HepG2 (cell line): ENCODE results near the gene SDC4. TPM values are rescaled to one million over a fixed set of nuclear protein-coding genes. Genes with fewer than 3 reads are reported as not detected.

ENCODE experiments used
- IKZF4 ChIP-seq: sonication (generic); formaldehyde crosslinking; IDR thresholded peaks from 2 replicates; pipeline ENCODE4 v1.5.1; 2020; ENCODE audit warnings: borderline replicate concordance, mild to moderate bottlenecking, low read depth, missing genetic modification reagents; ENCODE audit errors: not compliant biosample characterization
- MED1 ChIP-seq: sonication (generic); formaldehyde crosslinking; IDR thresholded peaks from 2 replicates; pipeline ENCODE4 v1.4.0; 2020; ENCODE audit warnings: missing genetic modification reagents
- RBM39 ChIP-seq: fragments of 200-400 bp; formaldehyde crosslinking; IDR thresholded peaks from one replicate; pipeline ENCODE4 v1.6.1; 2018; ENCODE audit warnings: antibody characterized with exemption, mild to moderate bottlenecking, low read depth, low read length; ENCODE audit not compliant: poor library complexity, severe bottlenecking
- SATB2 ChIP-seq: sonication (generic); formaldehyde crosslinking; IDR thresholded peaks from 2 replicates; pipeline ENCODE4 v1.5.0; 2020; ENCODE audit warnings: missing genetic modification reagents
- SOX13 ChIP-seq, 3 experiments: fragments of 450-650 bp in 1 of 3; sonication (generic) in 1 of 3; formaldehyde crosslinking in 1 of 3; IDR thresholded peaks in 2 of 3; conservative IDR thresholded peaks in 1 of 3; 2 replicates each; pipeline versions ENCODE4 v1.5.0 to v1.6.1; 2016 to 2020; ENCODE audit warnings: antibody characterized with exemption in 1 of 3, mild to moderate bottlenecking in 1 of 3, missing compliant biosample characterization in 1 of 3, missing genetic modification reagents in 1 of 3, moderate library complexity in 1 of 3
- ZNF235 ChIP-seq: sonication (generic); formaldehyde crosslinking; IDR thresholded peaks from 2 replicates; pipeline ENCODE4 v1.8.1; 2023; ENCODE audit warnings: mild to moderate bottlenecking, missing genetic modification reagents, borderline replicate concordance
- ZNF24 ChIP-seq: fragments of 450-650 bp; IDR thresholded peaks from 2 replicates; pipeline ENCODE4 v1.6.1; 2017; ENCODE audit warnings: antibody characterized with exemption, mild to moderate bottlenecking
- ZNF569 ChIP-seq: sonication (generic); formaldehyde crosslinking; IDR thresholded peaks from 2 replicates; pipeline ENCODE4 v1.5.0; 2020; ENCODE audit warnings: mild to moderate bottlenecking, missing genetic modification reagents, moderate library complexity, borderline replicate concordance
- polyA plus RNA-seq, 8 experiments: library from polyadenylated mRNA; depleted of rRNA in 3 of 8; stranded (reverse) in 7 of 8; unstranded in 1 of 8; fragments of >200 nt; fragmentation: Illumina TruSeq in 4 of 8; extraction: Trizol in 4 of 8; gene quantifications; 2 replicates each; pipeline versions ENCODE4 v1.2.1 to v1.2.3, GENCODE V29; 2011 to 2016; ENCODE audit warnings: low read depth in 4 of 8, missing spikeins in 1 of 8, mixed read lengths in 1 of 8; ENCODE audit not compliant: insufficient read depth in 1 of 8
- total RNA-seq, 5 experiments: library from RNA; depleted of rRNA; stranded (reverse); fragments of >200 nt; fragmentation: Illumina TruSeq; extraction: Trizol; gene quantifications; 2 replicates each; pipeline ENCODE4 v1.2.3, GENCODE V29; 2016; ENCODE audit warnings: low read depth in 1 of 5
- TF ChIP-seq, protein P1 (sequence below): sonication (generic); formaldehyde crosslinking; IDR thresholded peaks from 2 replicates; pipeline ENCODE4 v1.4.0; 2020; ENCODE audit warnings: missing genetic modification reagents
- TF ChIP-seq, protein P2 (sequence below): sonication (generic); formaldehyde crosslinking; IDR thresholded peaks from 2 replicates; pipeline ENCODE4 v1.4.0; 2020; ENCODE audit warnings: low read depth, mild to moderate bottlenecking, missing genetic modification reagents
- TF ChIP-seq, protein P3 (sequence below): sonication (generic); formaldehyde crosslinking; IDR thresholded peaks from 2 replicates; pipeline ENCODE4 v1.5.1; 2020; ENCODE audit warnings: mild to moderate bottlenecking, missing genetic modification reagents, moderate library complexity

The SDC4 gene
- total and polyA plus RNA-seq, 2 of the 13 experiments (the other 11 are each of a cell fraction or from before 2014, with no cell fraction given) = 49.0 to 65.1 TPM

DNA sequence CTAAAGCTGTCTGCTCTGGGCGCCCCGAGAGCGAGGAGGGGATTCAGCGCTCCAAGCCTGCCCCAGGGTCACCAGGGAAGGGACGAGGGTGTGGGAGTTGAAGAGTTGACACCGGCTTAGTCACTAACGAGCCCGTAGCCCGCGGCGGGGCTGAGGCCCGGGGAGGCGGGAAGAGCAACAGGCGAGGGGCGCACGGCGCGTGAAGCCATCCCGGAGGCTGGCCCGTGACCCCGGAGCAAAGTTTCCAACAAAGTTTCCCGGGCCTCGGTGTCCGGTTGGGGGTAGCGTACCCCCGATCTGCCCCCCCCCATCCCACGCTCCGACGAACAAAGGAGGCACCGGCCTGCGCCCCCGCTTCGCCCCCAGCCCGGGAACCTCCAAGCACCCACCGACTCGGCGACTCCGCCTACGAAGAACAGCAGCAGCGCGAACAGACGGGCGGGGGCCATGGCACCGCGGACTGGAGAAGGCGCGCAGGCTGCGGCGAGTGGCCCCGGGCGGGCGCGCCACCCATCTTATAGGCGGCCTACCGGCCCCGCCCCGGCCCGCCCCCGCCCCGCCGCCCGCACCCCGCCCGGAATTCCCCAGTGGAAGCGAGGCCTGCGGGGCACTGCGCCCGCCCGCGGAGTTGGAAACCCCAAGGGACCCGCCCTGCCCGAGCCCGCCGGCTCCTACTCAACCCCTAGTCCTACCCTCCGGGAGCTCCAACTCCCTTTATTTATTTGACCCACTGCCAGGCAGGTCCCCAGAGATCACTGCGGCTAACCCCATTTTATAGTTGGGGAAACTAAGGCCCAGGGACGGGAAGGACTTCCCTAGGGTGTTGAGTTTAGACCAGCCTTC, at the start of gene SDC4 (continued):
- TF ChIP-seq, protein P1, sequence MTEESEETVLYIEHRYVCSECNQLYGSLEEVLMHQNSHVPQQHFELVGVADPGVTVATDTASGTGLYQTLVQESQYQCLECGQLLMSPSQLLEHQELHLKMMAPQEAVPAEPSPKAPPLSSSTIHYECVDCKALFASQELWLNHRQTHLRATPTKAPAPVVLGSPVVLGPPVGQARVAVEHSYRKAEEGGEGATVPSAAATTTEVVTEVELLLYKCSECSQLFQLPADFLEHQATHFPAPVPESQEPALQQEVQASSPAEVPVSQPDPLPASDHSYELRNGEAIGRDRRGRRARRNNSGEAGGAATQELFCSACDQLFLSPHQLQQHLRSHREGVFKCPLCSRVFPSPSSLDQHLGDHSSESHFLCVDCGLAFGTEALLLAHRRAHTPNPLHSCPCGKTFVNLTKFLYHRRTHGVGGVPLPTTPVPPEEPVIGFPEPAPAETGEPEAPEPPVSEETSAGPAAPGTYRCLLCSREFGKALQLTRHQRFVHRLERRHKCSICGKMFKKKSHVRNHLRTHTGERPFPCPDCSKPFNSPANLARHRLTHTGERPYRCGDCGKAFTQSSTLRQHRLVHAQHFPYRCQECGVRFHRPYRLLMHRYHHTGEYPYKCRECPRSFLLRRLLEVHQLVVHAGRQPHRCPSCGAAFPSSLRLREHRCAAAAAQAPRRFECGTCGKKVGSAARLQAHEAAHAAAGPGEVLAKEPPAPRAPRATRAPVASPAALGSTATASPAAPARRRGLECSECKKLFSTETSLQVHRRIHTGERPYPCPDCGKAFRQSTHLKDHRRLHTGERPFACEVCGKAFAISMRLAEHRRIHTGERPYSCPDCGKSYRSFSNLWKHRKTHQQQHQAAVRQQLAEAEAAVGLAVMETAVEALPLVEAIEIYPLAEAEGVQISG = peak; percentile 84
- TF ChIP-seq ZNF235 (0 out of 2 replicates have a peak, but pooled peaks have one; percentile 92), ZNF569 (CRISPR knock-in tag) (peak; percentile 51; the same call in 1 of the 2 replicates), MED1 (CRISPR knock-in tag) (peak; percentile 67; the same call in 1 of the 2 replicates), SATB2 (CRISPR knock-in tag) (0 out of 2 replicates have a peak, but pooled peaks have one; percentile 24), SOX13 (IDR thresholded peaks at IDR 0.05) (peak; percentile 61), SOX13 (CRISPR knock-in tag; conservative IDR thresholded peaks at IDR 0.05 in 1 of 2, IDR thresholded peaks at IDR 0.05 in 1 of 2) (peak in 1 of 2 experiments; percentile 56; a peak in 2 of 4 replicates), IKZF4 (peak; percentile 71), RBM39 (peak; percentile 96), ZNF24 (no peak)
- TF ChIP-seq, protein P2, sequence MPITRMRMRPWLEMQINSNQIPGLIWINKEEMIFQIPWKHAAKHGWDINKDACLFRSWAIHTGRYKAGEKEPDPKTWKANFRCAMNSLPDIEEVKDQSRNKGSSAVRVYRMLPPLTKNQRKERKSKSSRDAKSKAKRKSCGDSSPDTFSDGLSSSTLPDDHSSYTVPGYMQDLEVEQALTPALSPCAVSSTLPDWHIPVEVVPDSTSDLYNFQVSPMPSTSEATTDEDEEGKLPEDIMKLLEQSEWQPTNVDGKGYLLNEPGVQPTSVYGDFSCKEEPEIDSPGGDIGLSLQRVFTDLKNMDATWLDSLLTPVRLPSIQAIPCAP (CRISPR knock-in tag) = no peak; the same call in 1 of the 2 replicates
- TF ChIP-seq, protein P3, sequence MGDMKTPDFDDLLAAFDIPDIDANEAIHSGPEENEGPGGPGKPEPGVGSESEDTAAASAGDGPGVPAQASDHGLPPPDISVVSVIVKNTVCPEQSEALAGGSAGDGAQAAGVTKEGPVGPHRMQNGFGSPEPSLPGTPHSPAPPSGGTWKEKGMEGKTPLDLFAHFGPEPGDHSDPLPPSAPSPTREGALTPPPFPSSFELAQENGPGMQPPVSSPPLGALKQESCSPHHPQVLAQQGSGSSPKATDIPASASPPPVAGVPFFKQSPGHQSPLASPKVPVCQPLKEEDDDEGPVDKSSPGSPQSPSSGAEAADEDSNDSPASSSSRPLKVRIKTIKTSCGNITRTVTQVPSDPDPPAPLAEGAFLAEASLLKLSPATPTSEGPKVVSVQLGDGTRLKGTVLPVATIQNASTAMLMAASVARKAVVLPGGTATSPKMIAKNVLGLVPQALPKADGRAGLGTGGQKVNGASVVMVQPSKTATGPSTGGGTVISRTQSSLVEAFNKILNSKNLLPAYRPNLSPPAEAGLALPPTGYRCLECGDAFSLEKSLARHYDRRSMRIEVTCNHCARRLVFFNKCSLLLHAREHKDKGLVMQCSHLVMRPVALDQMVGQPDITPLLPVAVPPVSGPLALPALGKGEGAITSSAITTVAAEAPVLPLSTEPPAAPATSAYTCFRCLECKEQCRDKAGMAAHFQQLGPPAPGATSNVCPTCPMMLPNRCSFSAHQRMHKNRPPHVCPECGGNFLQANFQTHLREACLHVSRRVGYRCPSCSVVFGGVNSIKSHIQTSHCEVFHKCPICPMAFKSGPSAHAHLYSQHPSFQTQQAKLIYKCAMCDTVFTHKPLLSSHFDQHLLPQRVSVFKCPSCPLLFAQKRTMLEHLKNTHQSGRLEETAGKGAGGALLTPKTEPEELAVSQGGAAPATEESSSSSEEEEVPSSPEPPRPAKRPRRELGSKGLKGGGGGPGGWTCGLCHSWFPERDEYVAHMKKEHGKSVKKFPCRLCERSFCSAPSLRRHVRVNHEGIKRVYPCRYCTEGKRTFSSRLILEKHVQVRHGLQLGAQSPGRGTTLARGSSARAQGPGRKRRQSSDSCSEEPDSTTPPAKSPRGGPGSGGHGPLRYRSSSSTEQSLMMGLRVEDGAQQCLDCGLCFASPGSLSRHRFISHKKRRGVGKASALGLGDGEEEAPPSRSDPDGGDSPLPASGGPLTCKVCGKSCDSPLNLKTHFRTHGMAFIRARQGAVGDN (CRISPR knock-in tag) = peak; percentile 89
